ENCODE data around the gene DRC1. TPM values are rescaled to one million over a fixed set of nuclear protein-coding genes. Genes with fewer than 3 reads are reported as not detected.
A peak's percentile ranks its signal among the peaks of the same experiment; 100 is the strongest.
"Not testable (repeated sequence)": the region's sequence is repeated elsewhere in the genome, so short reads cannot be mapped to it uniquely, and the experiment has no call there.

DRC1 gene
- not detected for total RNA-seq
- under 1 TPM; 0.19 to 0.54 TPM for polyA plus RNA-seq

DNA sequence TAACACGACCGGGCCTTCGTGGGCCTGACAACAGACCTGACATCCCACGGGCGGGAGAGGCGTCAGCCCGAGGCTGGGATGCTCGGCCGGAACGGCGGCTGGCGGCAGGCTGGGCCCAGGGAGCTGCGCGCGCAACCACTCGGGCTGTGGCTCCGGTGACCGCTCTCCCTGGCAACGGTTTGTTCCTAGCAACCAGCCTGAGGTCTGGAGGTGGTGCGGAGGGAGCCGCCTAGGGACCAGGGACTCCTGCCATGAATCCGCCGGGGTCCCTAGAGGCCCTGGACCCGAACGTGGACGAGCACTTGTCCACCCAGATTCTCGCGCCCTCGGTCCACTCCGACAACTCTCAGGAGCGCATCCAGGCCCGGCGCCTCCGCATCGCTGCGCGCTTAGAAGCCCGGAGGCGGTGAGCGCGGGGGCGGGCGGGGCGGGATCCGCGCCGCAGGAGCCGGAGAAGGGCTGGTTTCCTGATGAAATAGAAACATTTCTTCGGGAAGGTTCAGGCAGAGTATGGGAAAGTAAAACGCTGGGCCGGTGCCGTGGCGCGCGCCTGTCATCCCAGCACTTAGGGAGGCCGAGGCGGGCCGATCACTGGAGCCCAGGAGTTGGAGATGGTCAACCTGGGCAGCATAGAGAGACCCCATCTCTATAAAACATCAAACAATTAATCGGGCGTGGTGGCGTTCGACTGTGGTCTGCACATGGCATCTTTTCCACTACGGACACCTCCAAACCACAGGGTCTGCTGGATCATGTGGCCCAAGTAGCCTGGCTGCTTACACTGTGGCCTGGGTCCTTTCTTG lies at the start of gene DRC1:
Gene DRC1 (plus strand): TSS at position 182 of the 803 bp plus-strand sequence. CDS start 70 bp downstream, at position 252.
- ATAC-seq: peak in 3 of 4 donors; percentile 79 to 90 (median 85)
- peak; percentile 27 to 82 (median 42) for DNase-seq
- Histone ChIP-seq H3K36me3 (no peaks in the 10 kb centered on the region), H3K9me3 (no peaks in the 10 kb centered on the region), H3K27me3 (no peaks in the 10 kb centered on the region), H3K4me3 (peak within 1 kb of the TSS in 1 of 4 donors; percentile 4), H3K4me1 (no peaks in the 10 kb centered on the region), H3K27ac (no peak within 1 kb of the TSS)
- no peak for FAIRE-seq
- WGBS, 2 donors: 14 to 15% methylated on average over 55 to 63 of the region's 63 CpGs
- intact Hi-C loops (cut with DNase I): no loop called here
- no peak for TF ChIP-seq CTCF (IDR thresholded peaks at IDR 0.05)

DNA sequence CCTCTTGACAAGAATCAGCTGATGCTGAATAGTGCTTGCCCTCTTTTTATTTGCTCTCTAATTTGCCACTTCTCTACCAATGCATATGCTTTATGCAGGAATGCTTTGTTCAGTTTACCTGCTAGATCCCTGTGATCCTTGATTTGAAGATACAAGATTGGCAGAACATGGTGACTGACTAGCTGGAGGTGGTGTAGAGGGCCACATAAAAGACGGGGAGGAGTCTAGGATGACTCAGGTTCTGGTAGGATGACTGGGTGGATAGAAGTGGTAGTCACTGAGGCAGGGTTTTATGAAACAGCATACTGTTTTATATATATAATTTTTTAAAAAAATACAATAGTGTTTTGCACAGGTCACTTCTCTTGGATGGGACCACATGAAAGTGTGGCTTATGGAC lies 48.8 kb upstream of the DRC1 start:
- FAIRE-seq: no peak
- DNase-seq: no peak
- Histone ChIP-seq H3K9me3 (no peaks in the 10 kb centered on the region), H3K36me3 (no peaks in the 10 kb centered on the region), H3K4me3 (no peak overlapping the region), H3K4me1 (peaks cover under 1 to 4% (median 3%) of the 10 kb centered on the region in 3 donors), H3K27me3 (no peaks in the 10 kb centered on the region), H3K27ac (no peak overlapping the region)
- ATAC-seq: no peak
- 87 to 100% methylated on average over 1 of the region's 1 CpG for WGBS, 2 donors
- TF ChIP-seq CTCF (IDR thresholded peaks at IDR 0.05): no peak
- intact Hi-C loops (cut with DNase I): no loop called here

DNA sequence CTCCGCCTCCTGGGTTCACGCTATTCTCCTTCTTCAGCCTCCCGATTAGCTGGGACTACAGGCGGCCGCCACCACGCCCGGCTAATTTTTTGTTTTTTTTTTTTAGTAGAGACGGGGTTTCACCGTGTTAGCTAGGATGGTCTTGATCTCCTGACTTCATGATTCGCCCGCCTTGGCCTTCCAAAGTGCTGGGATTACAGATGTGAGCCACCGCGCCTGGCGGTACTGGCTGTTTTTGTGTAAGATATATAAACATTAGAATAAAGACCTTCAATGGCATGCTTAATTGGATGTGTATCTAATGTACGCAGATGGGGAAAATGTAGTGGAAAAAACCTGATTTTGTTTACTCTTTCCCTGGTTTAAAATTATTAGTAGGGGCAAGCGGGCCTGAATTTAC lies 47.3 kb upstream of the DRC1 start:
- H3K27ac ChIP-seq; H3K36me3 ChIP-seq; H3K4me1 ChIP-seq; DNase-seq; FAIRE-seq; H3K9me3 ChIP-seq; ATAC-seq; intact Hi-C loops (cut with DNase I); H3K27me3 ChIP-seq; H3K4me3 ChIP-seq: not testable (repeated sequence)
- 97 to 98% methylated on average over 16 of the region's 16 CpGs for WGBS, 2 donors

DNA sequence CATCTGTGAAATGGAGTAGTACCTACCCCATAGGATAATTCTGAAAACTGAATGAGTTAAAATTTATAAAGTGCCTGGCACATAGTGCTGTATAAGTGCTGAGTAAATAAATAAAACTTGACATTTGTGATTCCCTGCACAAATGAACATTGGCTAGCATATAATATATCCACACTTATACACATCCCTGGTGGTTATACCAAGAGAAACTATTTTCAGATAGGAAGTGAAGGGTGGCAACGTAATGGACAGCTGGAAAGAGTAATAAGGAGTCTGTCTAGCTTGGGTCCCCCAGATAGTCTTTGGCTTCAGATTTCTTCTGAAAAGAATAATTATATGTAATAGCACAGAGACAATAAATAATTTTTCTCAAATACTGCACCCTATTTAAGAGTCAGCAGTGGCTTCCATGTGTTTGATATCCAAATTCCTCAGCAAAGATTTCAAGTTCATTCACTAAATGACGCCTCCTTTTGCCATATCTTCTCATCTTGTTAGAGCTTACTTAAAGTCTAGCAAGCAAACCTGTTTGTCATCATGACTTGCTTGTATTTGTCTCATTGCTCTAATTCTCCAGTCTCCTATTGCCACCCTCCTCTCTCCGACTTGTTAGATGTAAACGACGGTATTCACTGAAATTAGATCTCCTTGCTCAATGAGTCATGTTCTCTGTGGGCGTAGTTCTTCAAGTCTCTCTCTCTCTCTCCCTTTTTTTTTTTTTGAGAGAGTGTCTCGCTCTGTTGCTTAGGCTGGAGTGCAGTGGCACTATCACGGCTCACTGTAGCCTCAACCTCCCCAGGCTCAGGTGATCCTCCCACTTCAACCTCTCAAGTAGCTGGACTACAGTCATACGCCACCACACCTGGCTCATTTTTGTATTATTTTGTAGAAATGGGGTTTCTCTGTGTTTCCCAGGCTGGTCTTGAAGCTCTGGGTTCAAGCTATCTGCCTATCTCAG lies 46.4 kb upstream of the DRC1 start:
- Histone ChIP-seq H3K4me3 (no peak overlapping the region), H3K27me3 (no peaks in the 10 kb centered on the region), H3K4me1 (peaks cover 6 to 10% (median 7%) of the 10 kb centered on the region in 3 donors), H3K9me3 (no peaks in the 10 kb centered on the region), H3K36me3 (no peaks in the 10 kb centered on the region), H3K27ac (no peak overlapping the region)
- ATAC-seq (peak in 1 of 4 donors; percentile 12), FAIRE-seq (no peak), DNase-seq (no peak)
- WGBS, 2 donors: 90 to 94% methylated on average over 9 of the region's 9 CpGs
- TF ChIP-seq CTCF (IDR thresholded peaks at IDR 0.05): no peak
- intact Hi-C loops (cut with DNase I): no loop called here

DNA sequence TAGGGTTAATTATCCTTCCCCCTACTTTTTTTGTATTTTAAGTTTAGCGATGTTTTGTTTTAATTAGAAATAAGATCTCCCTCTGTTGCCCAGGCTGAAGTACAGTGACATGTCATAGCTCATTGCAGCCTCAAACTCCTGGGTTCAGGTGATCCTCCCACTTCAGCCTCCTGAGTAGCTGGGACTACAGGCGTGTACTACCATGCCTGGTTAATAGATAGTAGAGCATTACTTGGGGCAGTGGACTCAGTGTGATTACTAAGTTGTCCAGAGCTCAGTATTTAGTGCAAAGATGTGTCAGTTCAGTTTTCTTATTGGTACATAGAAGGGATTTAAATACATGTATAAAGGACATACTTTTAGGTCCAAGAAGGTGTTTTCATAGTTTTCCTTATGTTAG lies 45.6 kb upstream of the DRC1 start:
- no peak for FAIRE-seq
- intact Hi-C loops (cut with DNase I): no loop called here
- WGBS, 2 donors: 95 to 100% methylated on average over 2 of the region's 2 CpGs
- no peak for TF ChIP-seq CTCF (IDR thresholded peaks at IDR 0.05)
- no peak overlapping the region for H3K27ac ChIP-seq
- H3K4me1 ChIP-seq: peaks cover 6 to 13% (median 11%) of the 10 kb centered on the region in 3 donors
- no peak for DNase-seq
- ATAC-seq: no peak
- no peaks in the 10 kb centered on the region for H3K9me3 ChIP-seq
- no peaks in the 10 kb centered on the region for H3K27me3 ChIP-seq
- no peaks in the 10 kb centered on the region for H3K36me3 ChIP-seq
- no peak overlapping the region for H3K4me3 ChIP-seq

Measured in pancreas (tissue), 10 donors.